Activated CD4-positive, alpha-beta T cell treated with anti-CD3 and anti-CD28 coated beads for 1 hour (primary cell): Measurements from ENCODE around the gene GSC2.

Experiments
- DNase-seq: peaks from one replicate; pipeline ENCODE4 v3.0.0-alpha.2; 2020

Gene GSC2

GRCh38 chr22:19151329-19152191, 1.5 kb upstream of the GSC2 start:
- DNase-seq, result no peak

GRCh38 chr22:19150482-19151328, 613 bp upstream of the GSC2 start:
- no peak for DNase-seq

- peak; percentile 18 for DNase-seq
These were observed 827 bp downstream of the GSC2 start for GRCh38 chr22:19149047-19149883.

- DNase-seq, result no peak
These were observed 1.6 kb downstream of the GSC2 start for GRCh38 chr22:19148417-19149046.

GRCh38 chr22:19147195-19147780, 2.8 kb downstream of the GSC2 start:
- no peak for DNase-seq

- DNase-seq, result no peak
These were observed 3.7 kb downstream of the GSC2 start for GRCh38 chr22:19146215-19146968.

GRCh38 chr22:19143967-19144400, 6.1 kb downstream of the GSC2 start:
- no peak for DNase-seq

GRCh38 chr22:19143212-19143611, 6.9 kb downstream of the GSC2 start:
- DNase-seq, result no peak

- DNase-seq, result no peak
These were observed 7.7 kb downstream of the GSC2 start for GRCh38 chr22:19142394-19142793.

- no peak for DNase-seq
These were observed 10.1 kb downstream of the GSC2 start for GRCh38 chr22:19139974-19140373.

GRCh38 chr22:19139001-19139356, 11.1 kb downstream of the GSC2 start:
- no peak for DNase-seq

- DNase-seq, result no peak
These were observed 11.7 kb downstream of the GSC2 start for GRCh38 chr22:19138217-19139000.

GRCh38 chr22:19137384-19138216, 12.5 kb downstream of the GSC2 start:
- DNase-seq, result no peak

GRCh38 chr22:19136915-19137314, 13.2 kb downstream of the GSC2 start:
- DNase-seq, result no peak

- DNase-seq, result no peak
These were observed 15.2 kb downstream of the GSC2 start for GRCh38 chr22:19134874-19135273.

- DNase-seq, result no peak
These were observed 15.8 kb downstream of the GSC2 start for GRCh38 chr22:19134176-19134831.

- DNase-seq, result no peak
These were observed 16.5 kb downstream of the GSC2 start for GRCh38 chr22:19133561-19133960.

GRCh38 chr22:19132693-19133400, 17.2 kb downstream of the GSC2 start:
- DNase-seq, result no peak
